ENCODE data around the gene PAK6.
A peak's percentile ranks its signal among the peaks of the same experiment; 100 is the strongest.

The PAK6 gene

DNA sequence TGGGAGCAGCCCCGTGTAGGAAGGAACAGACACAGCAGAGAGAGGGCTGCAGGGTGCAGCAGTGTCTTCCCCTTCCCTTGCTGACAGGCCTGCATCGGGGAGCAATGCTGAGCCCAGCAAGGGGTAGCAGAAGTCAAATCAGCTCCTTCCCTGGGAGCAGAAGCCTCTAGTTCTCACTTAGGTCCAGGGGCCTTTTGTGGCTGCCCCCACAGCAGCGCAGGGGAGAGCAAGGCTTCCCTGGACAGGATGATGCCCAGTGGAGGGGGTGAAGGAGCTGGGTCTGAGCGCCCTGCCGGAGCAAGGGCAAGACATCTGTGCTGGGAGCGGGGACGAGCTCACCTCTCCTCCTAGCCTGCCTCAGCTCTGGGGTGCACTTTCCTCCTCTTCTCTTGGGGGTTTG is 68.0 kb downstream of the PAK6 start:
- no peaks in the 10 kb centered on the region for H3K9me3 ChIP-seq (replicated peaks; ENCODE audit: insufficient read depth, low read length)
- no peak overlapping the region for H3K27ac ChIP-seq (ENCODE audit: low read length)
- no peaks in the 10 kb centered on the region for H3K79me2 ChIP-seq (ENCODE audit: low read length)
- no peak overlapping the region for H3K4me3 ChIP-seq (ENCODE audit: low read length)
- no peaks in the 10 kb centered on the region for H3K27me3 ChIP-seq (replicated peaks; ENCODE audit: insufficient read depth, low read length)
- H3K36me3 ChIP-seq (replicated peaks; ENCODE audit: insufficient read depth, low read length), result no peaks in the 10 kb centered on the region
- no peak overlapping the region for H3K4me2 ChIP-seq (ENCODE audit: low read depth, low read length)
- H3K9me2 ChIP-seq (replicated peaks; ENCODE audit: insufficient read depth, low read length), result no peaks in the 10 kb centered on the region
- no peaks in the 10 kb centered on the region for H4K20me1 ChIP-seq (ENCODE audit: insufficient read depth, low read length)
- no peak overlapping the region for H2AFZ ChIP-seq (ENCODE audit: low read length)
- H3K4me1 ChIP-seq (ENCODE audit: low read length), result no peaks in the 10 kb centered on the region
- H3K9ac ChIP-seq (ENCODE audit: low read length), result no peak overlapping the region
- H3F3A ChIP-seq (ENCODE audit: insufficient read depth, low read length), result no peaks in the 10 kb centered on the region
- TF ChIP-seq, protein P1, sequence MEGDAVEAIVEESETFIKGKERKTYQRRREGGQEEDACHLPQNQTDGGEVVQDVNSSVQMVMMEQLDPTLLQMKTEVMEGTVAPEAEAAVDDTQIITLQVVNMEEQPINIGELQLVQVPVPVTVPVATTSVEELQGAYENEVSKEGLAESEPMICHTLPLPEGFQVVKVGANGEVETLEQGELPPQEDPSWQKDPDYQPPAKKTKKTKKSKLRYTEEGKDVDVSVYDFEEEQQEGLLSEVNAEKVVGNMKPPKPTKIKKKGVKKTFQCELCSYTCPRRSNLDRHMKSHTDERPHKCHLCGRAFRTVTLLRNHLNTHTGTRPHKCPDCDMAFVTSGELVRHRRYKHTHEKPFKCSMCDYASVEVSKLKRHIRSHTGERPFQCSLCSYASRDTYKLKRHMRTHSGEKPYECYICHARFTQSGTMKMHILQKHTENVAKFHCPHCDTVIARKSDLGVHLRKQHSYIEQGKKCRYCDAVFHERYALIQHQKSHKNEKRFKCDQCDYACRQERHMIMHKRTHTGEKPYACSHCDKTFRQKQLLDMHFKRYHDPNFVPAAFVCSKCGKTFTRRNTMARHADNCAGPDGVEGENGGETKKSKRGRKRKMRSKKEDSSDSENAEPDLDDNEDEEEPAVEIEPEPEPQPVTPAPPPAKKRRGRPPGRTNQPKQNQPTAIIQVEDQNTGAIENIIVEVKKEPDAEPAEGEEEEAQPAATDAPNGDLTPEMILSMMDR (IDR thresholded peaks at IDR 0.05; ENCODE audit: low read length), result no peak
- no peak for TF ChIP-seq EZH2 (optimal IDR thresholded peaks at IDR 0.05; ENCODE audit: low read depth, low read length)
- no peak for TF ChIP-seq EZH2phosphoT487 (IDR thresholded peaks at IDR 0.05; ENCODE audit: low read length)
- no peak for DNase-seq

DNA sequence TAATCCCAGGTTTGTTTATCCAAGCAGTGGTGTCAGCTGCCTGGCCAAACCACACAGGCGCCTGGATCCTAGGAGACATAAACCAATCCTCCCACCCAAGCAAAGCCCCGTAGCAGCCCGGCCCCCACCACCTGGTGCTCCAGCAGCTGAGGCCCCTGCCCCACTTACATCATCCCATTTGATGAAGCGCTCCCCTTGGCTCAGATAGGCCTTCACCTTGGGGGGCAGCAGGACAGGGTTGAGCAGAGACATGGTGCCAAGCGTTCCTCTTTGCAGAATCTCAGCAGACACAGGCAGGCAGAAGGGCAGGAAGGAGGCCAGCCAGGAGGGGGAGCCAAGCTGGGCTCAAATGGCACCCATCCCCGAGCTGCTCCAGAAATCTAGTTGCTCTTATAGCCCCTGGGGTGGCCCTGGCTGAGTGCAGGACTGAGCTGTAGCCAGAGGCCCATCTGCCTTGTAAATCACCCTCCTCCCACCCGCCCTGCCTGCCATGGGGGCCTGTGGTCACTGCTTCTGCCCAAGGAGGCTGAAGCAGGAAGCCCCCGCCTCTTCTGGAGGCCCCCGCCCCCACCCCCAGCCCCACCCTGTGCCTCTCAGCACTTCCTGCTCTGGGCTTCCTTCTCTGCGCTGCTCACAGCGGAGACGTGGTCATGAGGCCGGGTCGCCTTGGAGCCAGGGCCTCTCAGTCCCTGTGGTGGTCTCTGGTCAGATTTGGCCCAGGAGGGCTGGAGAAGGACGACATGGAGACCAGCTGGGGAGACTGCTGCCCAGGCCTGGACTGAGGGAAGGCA is 68.8 kb downstream of the PAK6 start, which contains the start of gene PLCB2:
Gene PLCB2, minus strand, starts transcription at position 515 of the 791 bp plus-strand sequence. Its CDS starts 263 bp downstream, at position 252.
- Histone ChIP-seq H3K9ac (ENCODE audit: low read length) (no peak within 1 kb of the TSS), H4K20me1 (ENCODE audit: insufficient read depth, low read length) (no peaks in the 10 kb centered on the region), H3K9me3 (replicated peaks; ENCODE audit: insufficient read depth, low read length) (no peaks in the 10 kb centered on the region), H3K27ac (ENCODE audit: low read length) (no peak within 1 kb of the TSS), H3K4me1 (ENCODE audit: low read length) (no peaks in the 10 kb centered on the region), H3K4me3 (ENCODE audit: low read length) (no peak within 1 kb of the TSS), H3K36me3 (replicated peaks; ENCODE audit: insufficient read depth, low read length) (no peaks in the 10 kb centered on the region), H3K27me3 (replicated peaks; ENCODE audit: insufficient read depth, low read length) (no peaks in the 10 kb centered on the region), H3K9me2 (replicated peaks; ENCODE audit: insufficient read depth, low read length) (no peaks in the 10 kb centered on the region), H3K79me2 (ENCODE audit: low read length) (no peaks in the 10 kb centered on the region), H3F3A (ENCODE audit: insufficient read depth, low read length) (no peaks in the 10 kb centered on the region), H3K4me2 (ENCODE audit: low read depth, low read length) (no peak within 1 kb of the TSS), H2AFZ (ENCODE audit: low read length) (no peak within 1 kb of the TSS)
- DNase-seq, result no peak
- TF ChIP-seq, protein P1 (IDR thresholded peaks at IDR 0.05; ENCODE audit: low read length), result peak; percentile 29; the same call in 1 of the 2 replicates
- no peak for TF ChIP-seq EZH2phosphoT487 (IDR thresholded peaks at IDR 0.05; ENCODE audit: low read length)

DNA sequence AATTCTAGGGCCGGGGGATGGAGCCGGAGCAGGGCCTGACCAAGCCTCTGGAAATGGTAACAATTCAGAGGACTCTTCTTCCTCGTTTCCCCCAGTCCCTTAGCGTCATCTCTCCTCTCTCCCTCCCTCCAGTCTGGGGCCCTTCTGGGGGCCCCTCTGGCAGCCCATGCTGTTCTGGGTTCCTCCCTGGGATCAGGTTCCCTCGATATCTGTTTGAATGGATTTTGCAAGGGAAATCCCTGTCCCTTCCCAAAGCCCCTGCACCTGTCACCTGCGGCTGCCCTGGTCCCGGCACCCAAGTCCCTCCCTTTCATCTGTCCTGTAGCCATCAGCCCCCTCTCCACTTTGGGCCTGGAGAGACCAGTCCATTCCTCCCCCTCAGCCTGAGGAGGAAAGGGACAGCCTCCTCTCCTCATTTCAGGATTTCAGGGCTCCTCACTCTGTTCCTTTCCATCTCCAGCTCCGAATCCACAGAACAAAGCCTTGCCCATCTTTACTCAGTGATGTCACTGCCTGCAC is 70.5 kb downstream of the PAK6 start:
- Histone ChIP-seq H3K4me1 (ENCODE audit: low read length) (no peaks in the 10 kb centered on the region), H2AFZ (ENCODE audit: low read length) (no peak overlapping the region), H3K9me2 (replicated peaks; ENCODE audit: insufficient read depth, low read length) (no peaks in the 10 kb centered on the region), H3K27me3 (replicated peaks; ENCODE audit: insufficient read depth, low read length) (no peaks in the 10 kb centered on the region), H3K4me2 (ENCODE audit: low read depth, low read length) (no peak overlapping the region), H3K27ac (ENCODE audit: low read length) (no peak overlapping the region), H3K9ac (ENCODE audit: low read length) (no peak overlapping the region), H4K20me1 (ENCODE audit: insufficient read depth, low read length) (no peaks in the 10 kb centered on the region), H3K36me3 (replicated peaks; ENCODE audit: insufficient read depth, low read length) (no peaks in the 10 kb centered on the region), H3K79me2 (ENCODE audit: low read length) (no peaks in the 10 kb centered on the region), H3F3A (ENCODE audit: insufficient read depth, low read length) (no peaks in the 10 kb centered on the region), H3K9me3 (replicated peaks; ENCODE audit: insufficient read depth, low read length) (no peaks in the 10 kb centered on the region), H3K4me3 (ENCODE audit: low read length) (no peak overlapping the region)
- DNase-seq, result no peak
- TF ChIP-seq EZH2 (optimal IDR thresholded peaks at IDR 0.05; ENCODE audit: low read depth, low read length) (no peak), EZH2phosphoT487 (IDR thresholded peaks at IDR 0.05; ENCODE audit: low read length) (no peak)
- TF ChIP-seq, protein P1 (IDR thresholded peaks at IDR 0.05; ENCODE audit: low read length), result no peak
